Astrocyte (in vitro differentiated cells and primary cell): ENCODE results near the gene IDUA.

ENCODE experiments used
- CTCF ChIP-seq: IDR thresholded peaks from 2 replicates; pipeline ENCODE4 v1.5.1; 2011; ENCODE audit warnings: low read depth, mild to moderate bottlenecking, inconsistent platforms, low read length, moderate library complexity; ENCODE audit not compliant: insufficient read depth
- EZH2 ChIP-seq: IDR thresholded peaks from 2 replicates; pipeline ENCODE4 v1.6.1; 2012; ENCODE audit warnings: mild to moderate bottlenecking, low read length, inconsistent platforms; ENCODE audit not compliant: insufficient read depth

GRCh38 chr4:1045595-1046201 lies 58.9 kb downstream of the IDUA start:
- TF ChIP-seq CTCF (no peak), EZH2 (no peak)
